ENCODE measurements around the gene TCF19.

Gene TCF19

DNA sequence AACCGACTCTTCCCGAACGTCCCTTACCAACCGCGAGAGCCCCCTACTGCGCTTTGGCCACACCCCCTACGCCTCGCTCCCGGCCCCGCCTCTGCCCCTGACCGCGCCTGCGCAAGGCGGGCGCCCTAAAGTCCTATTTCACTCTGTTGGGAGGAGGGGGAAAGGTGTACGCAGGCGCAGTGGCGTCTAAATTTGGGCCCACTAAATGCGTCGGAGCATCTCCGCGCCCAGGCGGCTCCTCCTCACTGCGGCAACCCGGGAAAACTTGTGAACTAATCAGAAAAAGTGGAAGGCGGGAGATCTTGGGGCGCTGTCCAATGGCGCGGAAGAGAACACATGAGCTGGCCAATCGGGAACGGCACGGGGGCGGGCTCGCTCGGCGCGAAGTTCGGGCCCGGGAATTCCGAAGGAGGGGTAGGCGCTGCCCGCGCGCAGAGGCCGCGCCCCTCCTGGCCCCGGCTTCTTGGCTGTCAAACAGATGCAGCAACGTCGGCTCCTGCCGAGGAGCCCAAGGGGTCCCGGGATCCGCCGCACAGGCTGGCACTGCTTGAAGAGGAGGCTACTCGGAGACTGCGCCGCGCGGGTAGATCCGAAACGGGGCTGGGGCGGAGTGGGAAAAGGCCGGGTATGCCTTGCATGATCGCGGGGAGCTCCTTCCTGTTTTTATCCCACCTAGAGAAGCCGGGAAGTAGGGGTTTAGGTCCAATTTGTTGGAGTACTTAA is at the start of gene TCF19:
TSS of gene TCF19 (plus strand) at position 450 of the 723 bp plus-strand sequence. CDS start 881 bp downstream, outside the sequence.
- DNase-seq, result peak; percentile 98

DNA sequence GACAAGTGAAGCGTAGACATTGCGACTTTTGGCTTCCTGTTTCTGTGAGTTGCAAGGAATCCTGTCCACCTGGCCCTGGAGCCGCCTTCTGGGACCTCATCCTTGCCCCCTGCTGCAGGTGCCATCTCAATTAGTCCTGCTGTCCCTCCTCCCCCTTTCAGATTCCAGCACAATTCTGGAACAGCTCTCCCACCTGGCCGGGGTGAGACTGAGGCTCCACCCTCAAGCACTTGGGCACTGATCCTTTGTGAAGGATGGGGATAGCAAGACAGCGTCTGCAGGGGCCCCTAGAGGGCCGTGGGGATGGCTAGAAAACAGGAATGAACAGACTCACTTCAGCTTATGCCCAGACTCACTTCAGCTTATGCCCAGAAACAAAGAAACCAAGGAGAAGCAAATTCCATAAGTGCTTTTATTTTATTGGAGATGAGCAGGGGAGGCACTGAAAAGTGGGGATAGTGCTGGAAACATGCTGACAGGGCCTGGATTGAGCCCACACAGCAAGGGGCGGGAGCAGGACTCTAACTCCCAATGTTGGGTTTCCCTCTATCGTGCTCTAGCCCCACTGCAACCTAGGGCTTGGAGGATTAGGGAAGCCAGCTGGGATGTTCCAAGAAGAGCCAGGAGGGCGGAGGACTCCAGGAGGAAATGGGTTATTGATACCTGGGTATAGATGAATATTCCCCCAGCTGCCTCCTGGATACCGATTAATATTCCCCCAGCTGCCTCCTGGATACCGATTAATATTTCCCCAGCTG is 47.4 kb upstream of the TCF19 start:
- no peak for DNase-seq

DNA sequence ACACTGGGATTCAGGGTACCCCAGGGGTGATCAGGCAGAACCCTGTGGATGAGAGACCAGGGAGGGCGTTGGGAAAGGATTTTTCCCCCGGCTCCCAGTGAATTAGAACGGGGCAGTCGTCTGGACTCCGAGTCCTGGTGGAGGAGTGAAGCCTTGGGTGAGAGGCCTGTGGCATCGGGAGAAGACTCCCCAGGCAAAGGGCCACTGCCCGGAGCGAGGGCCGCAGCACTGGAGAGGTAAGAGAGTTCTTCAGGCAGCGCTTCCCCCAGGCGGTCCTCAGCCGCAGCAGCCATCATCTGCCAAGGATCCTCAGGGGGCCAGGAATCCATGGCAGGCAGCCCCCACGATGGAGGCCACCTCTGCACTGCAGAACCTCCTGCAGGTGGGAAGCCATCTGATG is 46.7 kb upstream of the TCF19 start:
- DNase-seq, result no peak

DNA sequence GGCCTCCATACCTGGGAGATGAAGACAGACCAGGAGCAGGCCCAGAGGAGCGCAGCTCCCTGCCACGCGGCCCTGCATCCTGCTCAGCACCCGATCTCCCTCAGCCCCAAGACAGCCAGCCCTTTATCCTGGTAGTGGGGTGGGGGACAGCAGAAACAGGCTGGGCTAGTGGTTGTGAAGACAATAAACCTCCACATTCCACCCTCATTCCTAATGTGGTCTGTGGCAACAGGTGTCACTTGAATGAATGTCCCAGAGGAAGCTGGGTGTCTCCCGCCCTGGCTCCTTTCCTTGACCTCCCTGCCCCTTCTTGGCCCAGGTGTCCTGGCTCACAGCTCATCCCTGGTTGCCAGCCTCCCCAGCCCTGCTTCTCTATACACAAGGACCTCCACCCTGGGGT is 45.9 kb upstream of the TCF19 start, which contains the start of gene C6orf15:
TSS of gene C6orf15 (minus strand) at position 98 of the 400 bp plus-strand sequence. CDS start at position 78, 20 bp downstream.
- no peak for DNase-seq

- no peak for DNase-seq
Measured at GRCh38 chr6:31113861-31114540, 44.4 kb upstream of the TCF19 start.

DNA sequence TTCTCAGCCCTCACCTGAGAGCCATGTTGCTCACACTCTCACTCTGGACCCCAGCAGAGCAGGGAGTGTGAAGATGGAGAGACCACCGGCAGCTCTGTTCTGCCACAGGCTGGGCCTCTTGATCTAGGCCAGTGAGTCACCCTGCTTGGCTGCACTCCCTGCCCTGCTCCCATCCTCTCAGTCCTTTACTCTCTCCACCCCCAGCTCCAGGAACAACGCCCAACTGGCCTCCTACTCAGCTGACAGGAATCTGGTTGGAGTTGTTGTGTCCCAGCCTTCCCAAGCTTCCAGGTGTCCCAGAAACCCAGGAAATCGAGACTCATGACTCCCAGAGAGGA is 43.9 kb upstream of the TCF19 start, which contains the start of gene PSORS1C1:
TSS of gene PSORS1C1 (plus strand) at position 260 of the 338 bp plus-strand sequence. CDS start 14,833 bp downstream, outside the sequence.
- peak; percentile 40 for DNase-seq

- DNase-seq, result peak; percentile 34
Measured at GRCh38 chr6:31114970-31115849, 43.2 kb upstream of the TCF19 start.

DNA sequence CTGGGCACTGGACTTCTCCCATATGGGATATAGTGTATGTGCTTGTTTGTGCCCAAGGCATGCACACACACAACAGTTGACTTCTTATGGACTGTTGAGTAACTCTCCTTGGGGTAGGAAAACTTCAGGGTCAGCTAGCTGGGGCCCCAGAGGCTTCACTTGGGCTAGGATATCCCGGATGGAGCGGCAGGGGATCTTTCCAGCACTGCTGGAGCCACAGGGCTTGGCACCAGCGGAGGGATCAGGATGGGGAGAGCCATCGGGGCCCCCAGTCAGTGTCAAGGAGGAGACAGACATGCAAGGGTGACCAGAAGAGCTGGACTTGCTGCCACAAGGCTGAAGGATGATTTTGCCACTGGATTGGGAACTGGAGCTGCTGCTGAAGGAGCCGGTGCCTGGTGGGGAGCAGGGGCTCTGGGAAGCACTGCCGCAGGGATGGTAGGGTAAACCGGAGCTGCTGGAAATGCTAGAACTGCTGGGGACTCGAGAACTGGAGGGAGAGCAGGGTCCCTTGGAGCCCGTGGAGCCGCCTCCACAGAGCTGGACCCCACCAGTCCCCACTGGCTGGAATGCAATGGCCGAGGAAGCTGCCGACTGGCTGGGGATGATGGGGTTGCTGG is 42.3 kb upstream of the TCF19 start:
- no peak for DNase-seq

DNA sequence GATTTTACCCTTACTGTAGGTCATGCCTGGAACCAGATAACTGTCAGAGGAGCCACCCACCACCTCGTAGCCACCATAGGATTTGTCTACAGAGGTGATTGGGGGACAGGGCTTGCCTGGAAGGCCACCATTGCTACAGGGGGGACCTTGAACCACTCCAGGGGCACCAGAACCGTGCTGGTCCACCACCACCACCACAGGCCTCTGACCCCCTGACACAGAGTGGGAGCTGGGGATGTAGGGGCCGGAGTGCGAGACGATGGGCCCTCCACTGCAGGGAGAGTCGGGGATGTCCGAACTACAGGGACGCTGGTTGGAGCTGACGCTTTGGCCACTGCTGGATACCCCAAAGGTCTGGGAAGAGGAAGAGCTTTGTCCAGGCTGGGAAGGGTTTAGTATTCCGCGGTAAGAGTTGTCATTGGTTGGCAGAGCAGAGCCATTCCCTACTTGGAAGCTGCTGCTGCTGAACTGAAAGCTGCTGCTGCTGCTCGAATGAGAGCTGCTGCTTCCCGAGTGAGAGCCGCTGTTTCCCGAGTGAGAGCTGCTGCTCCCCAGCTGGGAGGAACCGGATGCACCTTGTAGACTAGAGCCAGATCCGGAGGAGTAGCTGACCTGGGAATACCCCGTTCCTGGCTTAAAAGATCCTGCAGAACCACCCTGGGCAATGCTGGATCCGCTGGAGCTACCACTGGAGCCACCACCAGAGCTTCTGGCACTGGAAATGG is 41.6 kb upstream of the TCF19 start:
- no peak for DNase-seq

DNA sequence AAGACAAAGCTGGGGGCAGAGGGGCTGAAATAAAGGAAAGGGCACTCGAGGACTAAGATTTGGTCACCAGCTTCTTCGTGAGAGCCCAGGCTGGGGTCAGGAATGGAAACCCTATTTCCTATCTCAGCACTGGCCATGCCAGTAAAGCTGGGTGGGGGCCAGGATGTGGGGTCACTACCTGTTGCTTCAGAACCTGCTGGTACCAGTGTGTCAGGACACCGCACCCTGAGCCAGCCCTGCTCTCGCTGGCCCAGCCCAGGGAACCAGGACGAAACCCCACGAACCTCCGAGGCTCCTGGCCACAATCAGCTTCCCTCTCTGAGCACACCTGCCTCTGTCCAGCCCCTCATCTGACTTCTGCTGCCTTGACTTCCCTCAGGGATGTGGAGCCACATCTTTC is 40.2 kb upstream of the TCF19 start:
- DNase-seq, result no peak

DNA sequence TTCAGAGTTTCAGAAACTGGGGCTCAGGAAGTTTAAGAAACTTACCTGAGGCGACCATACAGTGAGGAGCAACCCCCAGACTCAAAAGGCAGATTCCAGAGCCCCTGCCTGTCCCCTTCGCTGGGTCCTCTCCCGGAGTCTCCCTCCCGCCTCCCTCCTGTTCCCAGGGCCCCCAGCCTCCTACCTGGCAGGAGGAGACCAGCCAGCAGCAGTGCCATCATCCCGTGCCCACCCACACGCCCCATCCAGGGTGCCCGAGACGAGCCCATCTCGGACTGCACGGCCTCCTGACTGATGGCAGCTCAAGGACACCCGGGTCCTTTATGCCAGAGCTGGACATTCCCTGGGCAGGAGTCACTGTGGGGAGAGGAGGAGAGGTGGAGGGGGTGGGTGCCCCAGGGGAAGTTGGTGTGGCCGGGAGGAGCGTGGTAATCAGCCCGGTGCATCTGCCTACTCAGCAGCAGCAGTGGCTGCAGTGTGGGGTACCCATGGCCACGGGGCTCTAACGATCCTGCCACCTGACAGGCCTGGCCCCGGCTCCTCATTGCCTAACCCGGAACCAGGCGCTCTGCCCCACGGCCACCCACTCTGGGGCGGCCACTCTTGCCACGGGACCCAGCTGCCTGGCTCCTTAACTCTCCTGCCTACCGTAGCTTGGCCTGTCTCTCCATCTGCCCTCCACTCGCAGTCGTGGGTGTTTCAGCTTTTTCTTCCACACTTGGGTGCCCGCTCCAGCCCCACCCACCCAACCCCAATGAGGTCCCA is 38.1 kb upstream of the TCF19 start, which contains the start of gene CDSN:
TSS of gene CDSN (minus strand) at position 296 of the 765 bp plus-strand sequence. CDS start at position 269, 27 bp downstream.
- DNase-seq, result no peak

DNA sequence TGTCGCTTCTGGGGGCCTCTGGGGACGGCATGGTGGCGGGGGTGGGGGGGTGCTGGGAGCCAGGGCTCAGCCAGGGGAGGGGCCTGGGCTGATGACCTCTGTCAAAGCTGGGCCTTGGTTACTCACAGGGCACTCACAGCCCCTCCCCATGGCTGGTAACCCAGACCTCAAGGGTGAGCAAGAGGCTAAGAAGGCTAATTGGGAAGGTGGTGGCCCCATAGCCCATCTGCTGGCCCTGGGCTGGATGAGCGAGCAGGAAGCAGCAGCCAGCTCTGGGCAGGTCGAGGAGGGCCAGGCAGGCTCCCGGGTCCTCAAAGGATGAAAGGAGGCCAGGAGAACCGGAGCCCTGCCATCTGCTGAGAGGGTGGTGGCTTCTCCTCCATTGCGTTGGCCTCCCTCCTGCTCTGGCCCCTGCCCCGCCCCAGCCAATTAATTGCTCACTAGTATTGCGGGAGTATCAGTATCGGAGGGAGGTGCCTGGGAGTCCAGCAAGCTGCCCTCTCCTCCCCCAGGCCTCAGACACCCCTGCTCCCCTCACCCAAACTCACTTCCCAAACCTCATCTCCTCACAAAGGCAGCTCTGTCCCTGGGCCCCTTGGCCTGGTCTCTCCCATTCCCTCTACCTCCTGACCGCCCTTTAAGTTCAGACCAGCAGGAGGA is 37.1 kb upstream of the TCF19 start:
- no peak for DNase-seq

- DNase-seq, result peak; percentile 57
Measured at GRCh38 chr6:31122791-31123706, 35.3 kb upstream of the TCF19 start.

DNA sequence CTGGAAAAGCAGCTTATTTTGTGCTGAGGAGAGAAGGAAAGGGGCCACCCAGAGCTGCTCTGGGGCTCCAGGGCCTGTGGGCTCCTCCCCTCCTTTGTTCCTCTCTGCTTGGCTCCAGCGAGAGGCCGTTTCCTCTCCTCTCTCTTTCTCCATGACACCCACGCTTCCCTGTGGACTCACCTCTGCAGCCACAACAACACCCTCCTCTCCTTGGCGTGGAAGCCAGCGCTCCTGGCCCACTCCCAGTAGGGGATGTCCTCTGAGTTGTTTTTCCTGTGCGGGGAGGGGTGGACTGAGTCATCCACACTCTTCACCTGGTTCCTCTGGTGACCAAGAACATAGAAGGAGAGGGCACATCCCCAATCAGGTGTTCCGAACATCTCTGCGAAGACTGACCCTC is 33.2 kb upstream of the TCF19 start:
- DNase-seq, result no peak

DNA sequence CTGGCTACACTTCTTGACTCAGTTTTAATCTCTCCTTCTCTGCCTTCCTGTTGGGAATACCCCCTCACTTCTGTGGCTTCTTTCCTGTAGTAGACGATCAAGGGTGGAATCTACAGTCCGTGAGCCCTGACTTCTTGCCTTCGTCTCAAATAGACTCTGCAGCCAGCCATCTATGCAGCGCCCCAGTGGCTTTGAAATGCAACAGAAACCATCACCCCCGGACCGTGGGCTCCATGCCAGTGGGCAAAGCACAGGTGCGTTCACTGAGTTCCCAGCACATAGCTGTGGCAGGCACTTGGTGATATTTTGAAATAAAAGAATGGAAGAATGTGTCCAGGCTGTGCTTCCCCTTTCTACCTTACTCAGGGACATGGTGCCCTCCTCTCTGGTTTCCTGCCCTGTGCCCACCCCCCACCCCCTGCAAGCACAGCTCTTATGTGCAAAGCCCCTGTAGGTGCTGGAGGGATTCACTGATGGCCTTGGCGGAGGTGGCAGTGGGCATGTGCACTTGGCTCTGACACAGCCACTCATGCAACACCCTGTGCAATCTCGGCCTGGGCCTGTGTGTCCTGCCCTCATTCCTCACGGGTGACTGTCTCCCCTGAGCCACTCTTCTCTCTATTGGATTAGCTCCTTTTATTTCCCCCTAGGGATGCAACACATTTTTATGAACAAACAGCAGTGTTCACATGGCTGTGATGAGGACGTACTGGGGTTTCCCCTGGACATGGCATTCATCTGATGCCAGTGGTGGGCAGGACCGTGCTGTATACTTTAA is 32.6 kb upstream of the TCF19 start:
- no peak for DNase-seq

GRCh38 chr6:31126396-31127175 is 31.8 kb upstream of the TCF19 start:
- DNase-seq, result no peak

- peak; percentile 20 for DNase-seq
Measured at GRCh38 chr6:31128093-31128676, 30.2 kb upstream of the TCF19 start.
